ENCODE results near the gene PIK3AP1. TPM values are rescaled to one million over a fixed set of nuclear protein-coding genes. Genes with fewer than 3 reads are reported as not detected.

The PIK3AP1 gene
- polyA plus RNA-seq, 1 experiment, result 0.04 TPM

DNA sequence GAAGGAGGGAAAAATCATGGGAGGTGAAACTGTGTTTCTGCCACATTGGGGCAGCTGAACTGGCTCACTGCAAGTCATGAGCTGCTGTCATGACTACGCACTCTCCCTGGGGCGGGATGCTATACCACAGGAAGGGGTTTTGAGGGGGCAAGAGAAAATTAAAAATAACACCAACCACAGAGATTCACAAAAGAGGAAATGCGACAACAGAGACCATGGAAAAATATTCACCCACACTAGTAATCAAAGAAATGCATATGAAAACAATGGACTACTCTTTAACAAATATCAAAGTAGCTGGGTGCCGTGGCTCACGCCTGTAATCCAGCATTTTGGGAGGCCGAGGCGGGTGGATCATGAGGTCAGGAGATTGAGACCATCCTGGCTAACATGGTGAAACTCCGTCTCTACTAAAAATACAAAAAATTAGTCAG lies 68.3 kb downstream of the PIK3AP1 start:
- no peak overlapping the region for H3K4me3 ChIP-seq (ENCODE audit: low read depth, low read length)
- DNase-seq (ENCODE audit: low read depth), result no peak
- TF ChIP-seq, protein P1, sequence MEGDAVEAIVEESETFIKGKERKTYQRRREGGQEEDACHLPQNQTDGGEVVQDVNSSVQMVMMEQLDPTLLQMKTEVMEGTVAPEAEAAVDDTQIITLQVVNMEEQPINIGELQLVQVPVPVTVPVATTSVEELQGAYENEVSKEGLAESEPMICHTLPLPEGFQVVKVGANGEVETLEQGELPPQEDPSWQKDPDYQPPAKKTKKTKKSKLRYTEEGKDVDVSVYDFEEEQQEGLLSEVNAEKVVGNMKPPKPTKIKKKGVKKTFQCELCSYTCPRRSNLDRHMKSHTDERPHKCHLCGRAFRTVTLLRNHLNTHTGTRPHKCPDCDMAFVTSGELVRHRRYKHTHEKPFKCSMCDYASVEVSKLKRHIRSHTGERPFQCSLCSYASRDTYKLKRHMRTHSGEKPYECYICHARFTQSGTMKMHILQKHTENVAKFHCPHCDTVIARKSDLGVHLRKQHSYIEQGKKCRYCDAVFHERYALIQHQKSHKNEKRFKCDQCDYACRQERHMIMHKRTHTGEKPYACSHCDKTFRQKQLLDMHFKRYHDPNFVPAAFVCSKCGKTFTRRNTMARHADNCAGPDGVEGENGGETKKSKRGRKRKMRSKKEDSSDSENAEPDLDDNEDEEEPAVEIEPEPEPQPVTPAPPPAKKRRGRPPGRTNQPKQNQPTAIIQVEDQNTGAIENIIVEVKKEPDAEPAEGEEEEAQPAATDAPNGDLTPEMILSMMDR (IDR thresholded peaks at IDR 0.05; ENCODE audit: insufficient read depth, low read depth, low read length), result no peak
- peaks cover 8% of the 10 kb centered on the region for H3K27me3 ChIP-seq (ENCODE audit: control insufficient read depth, insufficient read depth, low read length)
- ChIA-PET POLR2A (no interaction called here), CTCF (interaction anchor here (0.7 to 2.4 kb wide), 2 partner anchors 12 to 47 kb away, joined by 3 to 13 read pairs; no protein-coding TSS in a partner anchor)
- no peaks in the 10 kb centered on the region for H3K36me3 ChIP-seq (ENCODE audit: control insufficient read depth, insufficient read depth, low read length)

DNA sequence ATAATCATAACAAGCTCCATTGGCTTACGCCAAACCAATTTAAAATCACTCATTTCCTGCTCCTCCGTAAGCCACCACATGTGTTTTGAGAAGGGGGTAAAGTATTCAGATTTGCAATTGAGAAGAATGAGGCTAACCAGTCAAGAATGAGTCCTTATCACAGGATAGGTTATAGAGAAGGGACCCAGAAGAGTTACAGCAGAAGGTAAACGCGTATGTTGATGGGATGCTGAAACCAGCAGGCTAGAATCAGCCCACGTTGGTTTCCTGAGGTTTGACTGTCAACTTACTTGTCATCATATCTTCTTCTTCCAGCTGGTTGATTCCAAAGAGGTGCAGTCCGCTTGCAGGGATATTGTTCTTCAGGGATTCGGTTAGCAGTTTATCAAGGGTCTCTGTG lies 69.4 kb downstream of the PIK3AP1 start:
- TF ChIP-seq, protein P1 (IDR thresholded peaks at IDR 0.05; ENCODE audit: insufficient read depth, low read depth, low read length), result no peak
- no peak overlapping the region for H3K4me3 ChIP-seq (ENCODE audit: low read depth, low read length)
- CTCF ChIA-PET, result interaction anchor here (1.1 to 2.4 kb wide), 2 partner anchors 11 to 13 kb away, joined by 3 to 13 read pairs; no protein-coding TSS in a partner anchor
- no peaks in the 10 kb centered on the region for H3K36me3 ChIP-seq (ENCODE audit: control insufficient read depth, insufficient read depth, low read length)
- POLR2A ChIA-PET, result no interaction called here
- H3K27me3 ChIP-seq (ENCODE audit: control insufficient read depth, insufficient read depth, low read length), result peaks cover 14% of the 10 kb centered on the region
- no peak for DNase-seq (ENCODE audit: low read depth)

- TF ChIP-seq, protein P1 (IDR thresholded peaks at IDR 0.05; ENCODE audit: insufficient read depth, low read depth, low read length), result no peak
- no peaks in the 10 kb centered on the region for H3K36me3 ChIP-seq (ENCODE audit: control insufficient read depth, insufficient read depth, low read length)
- no peak overlapping the region for H3K4me3 ChIP-seq (ENCODE audit: low read depth, low read length)
- ChIA-PET POLR2A (no interaction called here), CTCF (interaction anchor here (1.2 kb wide), 1 partner anchor 15 kb away, joined by 3 read pairs; no protein-coding TSS in a partner anchor)
- H3K27me3 ChIP-seq (ENCODE audit: control insufficient read depth, insufficient read depth, low read length), result peaks cover 14% of the 10 kb centered on the region
- no peak for DNase-seq (ENCODE audit: low read depth)
Observed at GRCh38 chr10:96648297-96648696, 72.0 kb downstream of the PIK3AP1 start.

- Histone ChIP-seq H3K36me3 (ENCODE audit: control insufficient read depth, insufficient read depth, low read length) (no peaks in the 10 kb centered on the region), H3K27me3 (ENCODE audit: control insufficient read depth, insufficient read depth, low read length) (peaks cover 14% of the 10 kb centered on the region), H3K4me3 (ENCODE audit: low read depth, low read length) (no peak overlapping the region)
- TF ChIP-seq, protein P1 (IDR thresholded peaks at IDR 0.05; ENCODE audit: insufficient read depth, low read depth, low read length), result no peak
- no peak for DNase-seq (ENCODE audit: low read depth)
- ChIA-PET POLR2A (no interaction called here), CTCF (interaction anchor here (1.2 kb wide), 1 partner anchor 14 kb away, joined by 3 read pairs; no protein-coding TSS in a partner anchor)
Observed at GRCh38 chr10:96647466-96647865, 72.8 kb downstream of the PIK3AP1 start.

DNA sequence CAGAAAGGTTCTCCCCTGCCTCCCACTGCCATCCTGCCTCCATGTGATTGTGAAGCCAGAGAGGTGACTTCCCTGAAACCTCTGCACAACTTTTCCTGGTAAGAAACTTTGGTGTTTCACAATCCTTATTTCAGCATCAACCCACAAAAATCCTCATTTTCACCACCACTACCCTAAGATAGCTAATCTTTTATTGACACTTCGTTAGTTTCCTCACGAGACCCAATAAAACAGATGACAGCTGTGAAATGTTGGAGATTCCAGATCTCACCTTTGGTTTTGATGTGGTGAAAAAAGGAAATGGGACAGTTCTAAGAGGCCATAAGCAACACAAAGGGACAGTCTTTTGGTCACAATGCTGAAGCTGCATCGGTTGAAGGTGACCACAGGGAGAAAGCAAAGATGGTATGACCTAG lies 73.6 kb downstream of the PIK3AP1 start:
- H3K36me3 ChIP-seq (ENCODE audit: control insufficient read depth, insufficient read depth, low read length), result no peaks in the 10 kb centered on the region
- POLR2A ChIA-PET, result no interaction called here
- no peak overlapping the region for H3K4me3 ChIP-seq (ENCODE audit: low read depth, low read length)
- no peak for DNase-seq (ENCODE audit: low read depth)
- CTCF ChIA-PET, result no interaction called here
- TF ChIP-seq, protein P1 (IDR thresholded peaks at IDR 0.05; ENCODE audit: insufficient read depth, low read depth, low read length), result no peak
- peaks cover 14% of the 10 kb centered on the region for H3K27me3 ChIP-seq (ENCODE audit: control insufficient read depth, insufficient read depth, low read length)
